Nephron progenitor cell (in vitro differentiated cells): ENCODE data around the gene DEGS1.

Source experiments
- DNase-seq: peaks from one replicate; pipeline ENCODE4 v3.0.0; 2021
- H3K27ac Mint-ChIP-seq: 2 replicates; pipeline ENCODE4 v1.8.0; 2021; ENCODE audit warnings: mild to moderate bottlenecking, moderate library complexity, mixed read lengths
- H3K27me3 Mint-ChIP-seq: 2 replicates; pipeline ENCODE4 v1.8.0; 2021; ENCODE audit warnings: mild to moderate bottlenecking, low read depth, mixed read lengths; ENCODE audit not compliant: poor library complexity
- H3K36me3 Mint-ChIP-seq: 2 replicates; pipeline ENCODE4 v1.8.0; 2021; ENCODE audit warnings: low read depth, mixed read lengths
- H3K4me1 Mint-ChIP-seq: 2 replicates; pipeline ENCODE4 v1.8.0; 2021; ENCODE audit warnings: mixed read lengths
- H3K4me3 Mint-ChIP-seq: 2 replicates; pipeline ENCODE4 v1.8.0; 2021; ENCODE audit warnings: mild to moderate bottlenecking, moderate library complexity, mixed read lengths
- H3K9me3 Mint-ChIP-seq: 2 replicates; pipeline ENCODE4 v1.8.0; 2021; ENCODE audit warnings: mild to moderate bottlenecking, moderate library complexity, mixed read lengths
- TF ChIP-seq, protein P1 (sequence below): fragments of 200-600 bp; sonication (generic); IDR thresholded peaks from 2 replicates; pipeline ENCODE4 v1.5.0; 2021; ENCODE audit warnings: antibody characterized with exemption

DEGS1 gene

DNA sequence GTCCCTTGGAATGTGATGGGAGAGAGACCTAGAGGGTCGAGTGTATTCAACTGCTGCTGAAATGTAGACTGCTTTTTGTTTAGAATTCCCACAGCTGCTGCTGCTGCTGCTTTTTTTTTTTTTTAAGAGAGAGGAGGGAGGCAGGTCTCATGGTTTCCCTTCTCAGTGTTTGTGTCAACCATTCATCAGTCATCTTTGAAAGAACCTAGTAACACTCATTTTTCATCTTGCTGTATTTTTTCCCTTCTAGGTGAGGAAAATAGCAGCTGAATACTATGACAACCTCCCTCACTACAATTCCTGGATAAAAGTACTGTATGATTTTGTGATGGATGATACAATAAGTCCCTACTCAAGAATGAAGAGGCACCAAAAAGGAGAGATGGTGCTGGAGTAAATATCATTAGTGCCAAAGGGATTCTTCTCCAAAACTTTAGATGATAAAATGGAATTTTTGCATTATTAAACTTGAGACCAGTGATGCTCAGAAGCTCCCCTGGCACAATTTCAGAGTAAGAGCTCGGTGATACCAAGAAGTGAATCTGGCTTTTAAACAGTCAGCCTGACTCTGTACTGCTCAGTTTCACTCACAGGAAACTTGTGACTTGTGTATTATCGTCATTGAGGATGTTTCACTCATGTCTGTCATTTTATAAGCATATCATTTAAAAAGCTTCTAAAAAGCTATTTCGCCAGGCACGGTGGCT, 9.2 kb downstream of the DEGS1 start:
- TF ChIP-seq, protein P1, sequence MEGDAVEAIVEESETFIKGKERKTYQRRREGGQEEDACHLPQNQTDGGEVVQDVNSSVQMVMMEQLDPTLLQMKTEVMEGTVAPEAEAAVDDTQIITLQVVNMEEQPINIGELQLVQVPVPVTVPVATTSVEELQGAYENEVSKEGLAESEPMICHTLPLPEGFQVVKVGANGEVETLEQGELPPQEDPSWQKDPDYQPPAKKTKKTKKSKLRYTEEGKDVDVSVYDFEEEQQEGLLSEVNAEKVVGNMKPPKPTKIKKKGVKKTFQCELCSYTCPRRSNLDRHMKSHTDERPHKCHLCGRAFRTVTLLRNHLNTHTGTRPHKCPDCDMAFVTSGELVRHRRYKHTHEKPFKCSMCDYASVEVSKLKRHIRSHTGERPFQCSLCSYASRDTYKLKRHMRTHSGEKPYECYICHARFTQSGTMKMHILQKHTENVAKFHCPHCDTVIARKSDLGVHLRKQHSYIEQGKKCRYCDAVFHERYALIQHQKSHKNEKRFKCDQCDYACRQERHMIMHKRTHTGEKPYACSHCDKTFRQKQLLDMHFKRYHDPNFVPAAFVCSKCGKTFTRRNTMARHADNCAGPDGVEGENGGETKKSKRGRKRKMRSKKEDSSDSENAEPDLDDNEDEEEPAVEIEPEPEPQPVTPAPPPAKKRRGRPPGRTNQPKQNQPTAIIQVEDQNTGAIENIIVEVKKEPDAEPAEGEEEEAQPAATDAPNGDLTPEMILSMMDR, result no peak
- H3K36me3 Mint-ChIP-seq, result peaks cover 61% of the 10 kb centered on the region
- H3K27me3 Mint-ChIP-seq, result no peaks in the 10 kb centered on the region
- H3K4me1 Mint-ChIP-seq, result peaks cover 5% of the 10 kb centered on the region
- H3K27ac Mint-ChIP-seq, result peak overlapping the region; percentile 29
- peaks cover 8% of the 10 kb centered on the region for H3K9me3 Mint-ChIP-seq
- H3K4me3 Mint-ChIP-seq, result no peak overlapping the region
- DNase-seq, result no peak

DNA sequence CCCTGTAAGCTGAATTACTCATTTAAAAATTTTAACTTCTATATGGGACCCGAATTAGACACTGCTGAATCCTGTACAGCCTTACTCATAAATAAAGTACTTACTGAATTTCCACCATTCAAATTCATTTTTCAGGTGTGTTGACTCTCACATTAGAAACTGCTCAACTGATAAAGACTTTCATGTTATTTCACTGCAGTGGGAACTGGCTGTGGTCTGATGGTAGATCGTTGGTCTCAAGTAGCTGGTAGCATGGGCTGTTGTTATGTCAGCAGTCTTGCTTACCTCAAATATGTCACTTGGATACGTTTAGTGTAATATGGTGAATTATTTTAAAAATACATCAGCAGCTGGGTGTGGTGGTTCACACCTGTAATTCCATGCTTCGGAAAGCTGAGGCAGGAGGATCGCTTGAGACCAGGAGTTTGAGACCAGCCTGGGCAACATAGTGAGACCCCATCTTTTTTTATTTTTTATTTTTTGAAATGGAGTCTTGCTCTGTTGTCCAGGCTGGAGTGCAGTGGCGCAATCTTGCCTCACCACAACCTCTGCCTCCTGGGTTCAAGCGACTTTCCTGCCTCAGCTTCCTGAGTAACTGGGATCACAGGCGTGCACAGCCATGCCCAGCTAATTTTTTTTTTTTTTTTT, 10.4 kb downstream of the DEGS1 start:
- no peak overlapping the region for H3K27ac Mint-ChIP-seq
- H3K4me3 Mint-ChIP-seq, result no peak overlapping the region
- no peaks in the 10 kb centered on the region for H3K27me3 Mint-ChIP-seq
- TF ChIP-seq, protein P1, result no peak
- peaks cover 6% of the 10 kb centered on the region for H3K9me3 Mint-ChIP-seq
- no peak for DNase-seq
- peaks cover 55% of the 10 kb centered on the region for H3K36me3 Mint-ChIP-seq
- H3K4me1 Mint-ChIP-seq, result peaks cover 5% of the 10 kb centered on the region

DNA sequence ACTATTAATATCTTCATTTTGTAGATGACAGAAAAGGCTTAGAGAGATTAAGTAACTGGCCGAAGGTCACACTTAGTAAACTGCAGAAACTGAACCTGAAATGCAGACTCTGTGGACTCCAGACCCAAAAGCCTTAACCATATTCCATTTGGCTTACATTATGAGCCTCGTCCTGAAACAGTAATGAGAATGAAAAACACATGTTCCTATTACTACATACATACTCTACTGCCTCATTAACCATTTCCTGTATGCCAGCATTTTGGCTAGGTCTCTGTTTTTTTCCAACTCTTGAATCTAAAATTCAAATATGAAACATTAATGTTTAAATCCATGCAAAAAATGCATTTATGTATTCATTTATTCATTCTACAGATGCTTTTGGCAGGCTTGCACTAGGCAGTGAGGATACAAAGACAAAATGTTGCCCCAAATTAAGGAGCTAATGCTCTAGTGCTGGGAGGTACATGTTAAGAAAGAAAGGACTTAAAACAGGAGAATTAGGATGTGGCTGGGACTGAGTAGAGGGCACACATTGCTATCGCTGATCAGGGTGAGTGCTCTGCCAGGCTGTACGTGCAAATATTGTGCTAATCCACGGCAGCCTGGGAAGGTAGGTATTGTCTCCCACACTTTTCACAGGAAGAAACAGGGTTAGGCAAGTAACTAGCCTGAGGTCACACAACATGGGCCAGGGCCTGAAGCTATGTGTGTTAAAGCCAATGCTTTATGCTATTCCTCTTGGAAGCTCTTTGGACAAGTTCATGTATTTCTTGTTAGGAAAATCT, 14.0 kb downstream of the DEGS1 start:
- Mint-ChIP-seq H3K9me3 (no peaks in the 10 kb centered on the region), H3K4me3 (no peak overlapping the region), H3K36me3 (peaks cover 36% of the 10 kb centered on the region), H3K27me3 (peaks cover 3% of the 10 kb centered on the region), H3K4me1 (peaks cover 14% of the 10 kb centered on the region), H3K27ac (no peak overlapping the region)
- TF ChIP-seq, protein P1, result no peak
- DNase-seq, result no peak

DNA sequence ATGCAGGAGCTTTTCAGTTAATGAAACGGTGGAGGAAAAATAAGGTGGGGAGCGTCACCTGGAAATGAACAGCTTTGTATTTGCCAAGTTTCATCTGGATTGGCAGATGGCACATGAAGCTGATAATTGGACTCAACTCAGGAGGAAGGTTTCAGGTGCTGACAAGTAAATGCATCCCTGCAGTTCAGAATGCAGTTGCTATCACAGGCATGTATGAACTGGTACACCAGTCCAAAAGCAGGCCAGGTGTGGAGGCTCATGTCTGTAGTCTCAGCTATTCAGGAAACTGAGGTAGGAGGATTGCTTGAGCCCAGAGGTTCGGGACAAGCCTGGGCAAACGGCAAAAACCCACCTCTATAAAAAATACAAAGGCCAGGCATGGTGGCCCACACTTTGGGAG, 15.5 kb downstream of the DEGS1 start:
- no peaks in the 10 kb centered on the region for H3K9me3 Mint-ChIP-seq
- H3K27ac Mint-ChIP-seq, result no peak overlapping the region
- H3K27me3 Mint-ChIP-seq, result peaks cover 3% of the 10 kb centered on the region
- no peak overlapping the region for H3K4me3 Mint-ChIP-seq
- peaks cover 26% of the 10 kb centered on the region for H3K36me3 Mint-ChIP-seq
- TF ChIP-seq, protein P1, result no peak
- DNase-seq, result no peak
- H3K4me1 Mint-ChIP-seq, result peaks cover 22% of the 10 kb centered on the region

DNA sequence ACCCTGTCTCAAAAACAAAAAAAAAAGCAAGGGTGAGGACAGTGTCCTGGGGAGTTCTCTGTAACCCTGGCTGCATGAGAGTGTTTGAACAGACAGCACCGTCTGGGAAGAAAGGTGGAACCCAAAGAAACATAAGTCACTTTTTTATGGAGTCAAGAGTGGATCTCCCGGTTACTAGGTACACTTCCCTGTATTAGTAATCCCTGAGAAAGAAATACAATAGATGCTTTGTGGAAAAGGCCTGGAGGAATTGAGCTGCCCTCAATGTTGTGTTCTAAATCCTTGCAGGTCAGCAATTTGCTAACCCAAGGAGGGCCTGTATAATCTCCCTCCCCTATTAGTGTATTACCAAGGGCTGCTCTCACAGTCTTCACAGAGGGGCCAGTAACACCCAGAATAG, 16.6 kb downstream of the DEGS1 start:
- TF ChIP-seq, protein P1, result no peak
- H3K36me3 Mint-ChIP-seq, result peaks cover 17% of the 10 kb centered on the region
- H3K4me3 Mint-ChIP-seq, result no peak overlapping the region
- peaks cover 28% of the 10 kb centered on the region for H3K4me1 Mint-ChIP-seq
- no peak overlapping the region for H3K27ac Mint-ChIP-seq
- no peak for DNase-seq
- no peaks in the 10 kb centered on the region for H3K9me3 Mint-ChIP-seq
- peaks cover 3% of the 10 kb centered on the region for H3K27me3 Mint-ChIP-seq
